GM12892 (cell line): ENCODE results near the gene S100A10.

Experiments
- POLR2A ChIP-seq: IDR thresholded peaks from 2 replicates; pipeline ENCODE4 v1.6.1; 2011; ENCODE audit warnings: low read depth, low read length, control low read depth
- POLR2AphosphoS5 ChIP-seq: IDR thresholded peaks from 2 replicates; pipeline ENCODE4 v1.6.1; 2011; ENCODE audit warnings: low read depth, low read length, control low read depth

- TF ChIP-seq POLR2AphosphoS5, result no peak
- no peak for TF ChIP-seq POLR2A
These were observed 25.6 kb downstream of the S100A10 start for GRCh38 chr1:151968058-151968457.
